ENCODE data around the gene RRP9. TPM values are rescaled to one million over a fixed set of nuclear protein-coding genes. Genes with fewer than 3 reads are reported as not detected.

RRP9 gene
- total and polyA plus RNA-seq, 2 donors (not counting 1 experiment from before 2014, with no cell fraction given) = 10.6 to 19.7 TPM

DNA sequence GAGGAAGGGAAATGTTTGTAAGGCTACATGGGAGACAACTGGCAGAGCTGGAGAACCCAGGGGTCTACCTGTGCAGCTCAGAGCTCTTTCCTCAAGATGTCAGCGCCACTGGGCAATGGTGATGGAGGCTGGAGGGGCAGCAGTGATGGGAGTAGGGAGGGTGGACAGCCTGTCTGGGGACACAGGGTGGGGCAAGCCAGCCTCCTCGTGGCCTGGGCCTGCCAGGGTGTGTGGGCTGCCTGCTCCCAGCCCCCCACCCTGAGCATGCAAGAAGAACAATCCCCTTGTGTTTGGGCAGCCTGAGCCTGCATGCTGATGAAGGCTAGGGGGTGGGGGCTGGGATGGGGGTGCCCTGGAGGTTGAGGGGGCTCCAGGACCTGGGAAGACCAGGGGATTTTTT is 24.3 kb upstream of the RRP9 start:
- Histone ChIP-seq H3K27me3 (ENCODE audit: control insufficient read depth, insufficient read depth, low read length) (no peaks in the 10 kb centered on the region), H4K20me1 (ENCODE audit: control insufficient read depth, extremely low read depth, insufficient read depth, low read length) (no peaks in the 10 kb centered on the region), H3K4me3 (replicated peaks in 1 of 4; ENCODE audit: control extremely low read depth in 1 of 4, insufficient read depth in 1 of 4, low read depth in 3 of 4, low read length in 4 of 4) (peak overlapping the region in 1 of 4 experiments; percentile 66), H3K36me3 (ENCODE audit: control insufficient read depth, insufficient read depth, low read length) (peaks cover 2% of the 10 kb centered on the region), H3K4me2 (ENCODE audit: extremely low read depth, insufficient read depth, low read length) (peak overlapping the region; percentile 83), H2AFZ (ENCODE audit: low read length) (no peak overlapping the region), H3K9ac (ENCODE audit: insufficient read depth, low read length) (no peak overlapping the region), H3K79me2 (ENCODE audit: control insufficient read depth, insufficient read depth, low read length) (peaks cover 14% of the 10 kb centered on the region), H3K4me1 (ENCODE audit: control insufficient read depth, extremely low read depth, insufficient read depth, low read length) (peaks cover 8% of the 10 kb centered on the region), H3K9me3 (ENCODE audit: control insufficient read depth, insufficient read depth, low read depth, low read length) (no peaks in the 10 kb centered on the region), H3K27ac (ENCODE audit: insufficient read depth, low read length) (no peak overlapping the region)
- no peak for DNase-seq (ENCODE audit: low read depth in 2 of 2)
- no peak for TF ChIP-seq EZH2 (IDR thresholded peaks at IDR 0.05; ENCODE audit: low read length, missing control alignments)
- TF ChIP-seq, protein P1, sequence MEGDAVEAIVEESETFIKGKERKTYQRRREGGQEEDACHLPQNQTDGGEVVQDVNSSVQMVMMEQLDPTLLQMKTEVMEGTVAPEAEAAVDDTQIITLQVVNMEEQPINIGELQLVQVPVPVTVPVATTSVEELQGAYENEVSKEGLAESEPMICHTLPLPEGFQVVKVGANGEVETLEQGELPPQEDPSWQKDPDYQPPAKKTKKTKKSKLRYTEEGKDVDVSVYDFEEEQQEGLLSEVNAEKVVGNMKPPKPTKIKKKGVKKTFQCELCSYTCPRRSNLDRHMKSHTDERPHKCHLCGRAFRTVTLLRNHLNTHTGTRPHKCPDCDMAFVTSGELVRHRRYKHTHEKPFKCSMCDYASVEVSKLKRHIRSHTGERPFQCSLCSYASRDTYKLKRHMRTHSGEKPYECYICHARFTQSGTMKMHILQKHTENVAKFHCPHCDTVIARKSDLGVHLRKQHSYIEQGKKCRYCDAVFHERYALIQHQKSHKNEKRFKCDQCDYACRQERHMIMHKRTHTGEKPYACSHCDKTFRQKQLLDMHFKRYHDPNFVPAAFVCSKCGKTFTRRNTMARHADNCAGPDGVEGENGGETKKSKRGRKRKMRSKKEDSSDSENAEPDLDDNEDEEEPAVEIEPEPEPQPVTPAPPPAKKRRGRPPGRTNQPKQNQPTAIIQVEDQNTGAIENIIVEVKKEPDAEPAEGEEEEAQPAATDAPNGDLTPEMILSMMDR (conservative IDR thresholded peaks at IDR 0.05 in 1 of 2, IDR thresholded peaks at IDR 0.05 in 1 of 2; ENCODE audit: low read depth in 1 of 2, low read length in 2 of 2) = no peak

DNA sequence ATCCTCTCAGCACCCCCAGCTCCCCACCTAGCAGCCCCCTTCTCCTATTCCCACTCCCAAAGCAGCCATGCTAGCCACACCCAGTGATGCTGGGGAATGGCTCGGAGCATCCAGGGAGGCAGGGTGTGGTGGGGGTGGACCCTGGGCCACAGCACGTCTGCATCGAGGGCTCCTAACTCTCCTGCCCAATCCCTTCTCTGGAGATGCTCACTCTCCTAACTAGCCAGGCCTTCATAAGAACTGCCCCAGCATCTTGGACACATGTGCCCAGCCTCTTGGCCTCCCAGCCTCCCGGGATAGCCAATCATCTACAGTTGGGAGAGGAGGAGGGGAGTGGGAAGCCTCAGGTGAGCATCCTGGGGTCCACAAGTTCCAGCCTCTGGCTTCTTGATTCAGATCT is 22.8 kb upstream of the RRP9 start:
- H3K79me2 ChIP-seq (ENCODE audit: control insufficient read depth, insufficient read depth, low read length) = peaks cover 14% of the 10 kb centered on the region
- no peaks in the 10 kb centered on the region for H4K20me1 ChIP-seq (ENCODE audit: control insufficient read depth, extremely low read depth, insufficient read depth, low read length)
- H3K27ac ChIP-seq (ENCODE audit: insufficient read depth, low read length) = no peak overlapping the region
- no peak overlapping the region for H3K4me3 ChIP-seq (replicated peaks in 1 of 4; ENCODE audit: control extremely low read depth in 1 of 4, insufficient read depth in 1 of 4, low read depth in 3 of 4, low read length in 4 of 4)
- H3K36me3 ChIP-seq (ENCODE audit: control insufficient read depth, insufficient read depth, low read length) = peaks cover 6% of the 10 kb centered on the region
- H3K9me3 ChIP-seq (ENCODE audit: control insufficient read depth, insufficient read depth, low read depth, low read length) = no peaks in the 10 kb centered on the region
- H2AFZ ChIP-seq (ENCODE audit: low read length) = no peak overlapping the region
- no peak overlapping the region for H3K4me2 ChIP-seq (ENCODE audit: extremely low read depth, insufficient read depth, low read length)
- H3K4me1 ChIP-seq (ENCODE audit: control insufficient read depth, extremely low read depth, insufficient read depth, low read length) = peaks cover 8% of the 10 kb centered on the region
- no peak for DNase-seq (ENCODE audit: low read depth in 2 of 2)
- TF ChIP-seq EZH2 (IDR thresholded peaks at IDR 0.05; ENCODE audit: low read length, missing control alignments) = no peak
- TF ChIP-seq, protein P1 (conservative IDR thresholded peaks at IDR 0.05 in 1 of 2, IDR thresholded peaks at IDR 0.05 in 1 of 2; ENCODE audit: low read depth in 1 of 2, low read length in 2 of 2) = no peak
- no peaks in the 10 kb centered on the region for H3K27me3 ChIP-seq (ENCODE audit: control insufficient read depth, insufficient read depth, low read length)
- H3K9ac ChIP-seq (ENCODE audit: insufficient read depth, low read length) = no peak overlapping the region

DNA sequence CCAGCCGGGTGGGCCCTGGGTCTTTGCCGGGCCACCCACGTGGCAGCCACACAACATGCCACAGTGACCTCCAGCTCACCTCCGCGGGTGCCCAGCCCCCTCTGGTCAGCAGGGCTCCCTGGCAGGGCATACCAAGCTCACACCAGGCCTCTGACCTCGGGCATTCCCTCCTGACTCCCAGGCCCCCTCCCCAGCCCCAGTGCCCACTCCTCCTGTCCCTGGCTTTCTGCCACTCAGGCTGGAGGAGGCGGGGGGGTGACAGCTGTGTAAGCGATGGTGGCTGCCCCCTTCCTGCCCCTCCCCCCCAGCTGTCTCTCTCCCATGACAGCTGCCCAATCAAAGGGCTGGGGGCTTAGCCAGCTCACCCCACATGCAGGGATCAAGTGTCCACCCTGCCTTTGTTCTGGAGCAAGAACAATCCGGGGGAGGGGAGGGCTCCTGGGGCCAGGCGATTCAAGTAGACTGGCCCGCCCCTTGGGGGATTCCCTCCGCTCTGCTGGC is 22.3 kb upstream of the RRP9 start:
- Histone ChIP-seq H3K9me3 (ENCODE audit: control insufficient read depth, insufficient read depth, low read depth, low read length) (no peaks in the 10 kb centered on the region), H3K27me3 (ENCODE audit: control insufficient read depth, insufficient read depth, low read length) (no peaks in the 10 kb centered on the region), H2AFZ (ENCODE audit: low read length) (no peak overlapping the region), H3K4me3 (replicated peaks in 1 of 4; ENCODE audit: control extremely low read depth in 1 of 4, insufficient read depth in 1 of 4, low read depth in 3 of 4, low read length in 4 of 4) (no peak overlapping the region), H3K9ac (ENCODE audit: insufficient read depth, low read length) (no peak overlapping the region), H3K4me1 (ENCODE audit: control insufficient read depth, extremely low read depth, insufficient read depth, low read length) (peaks cover 8% of the 10 kb centered on the region), H3K27ac (ENCODE audit: insufficient read depth, low read length) (no peak overlapping the region), H3K4me2 (ENCODE audit: extremely low read depth, insufficient read depth, low read length) (no peak overlapping the region), H4K20me1 (ENCODE audit: control insufficient read depth, extremely low read depth, insufficient read depth, low read length) (no peaks in the 10 kb centered on the region), H3K79me2 (ENCODE audit: control insufficient read depth, insufficient read depth, low read length) (peaks cover 14% of the 10 kb centered on the region), H3K36me3 (ENCODE audit: control insufficient read depth, insufficient read depth, low read length) (peaks cover 10% of the 10 kb centered on the region)
- DNase-seq (ENCODE audit: low read depth in 2 of 2) = no peak
- TF ChIP-seq EZH2 (IDR thresholded peaks at IDR 0.05; ENCODE audit: low read length, missing control alignments) = no peak
- TF ChIP-seq, protein P1 (conservative IDR thresholded peaks at IDR 0.05 in 1 of 2, IDR thresholded peaks at IDR 0.05 in 1 of 2; ENCODE audit: low read depth in 1 of 2, low read length in 2 of 2) = no peak

Measured in fibroblast of lung (primary cell).